Adrenal gland (tissue), 12 donors: ENCODE data around the gene SH3PXD2B. TPM values are rescaled to one million over a fixed set of nuclear protein-coding genes. Genes with fewer than 3 reads are reported as not detected.
A peak's percentile ranks its signal among the peaks of the same experiment; 100 is the strongest.
"Not testable (repeated sequence)": the region's sequence is repeated elsewhere in the genome, so short reads cannot be mapped to it uniquely, and the experiment has no call there.

Experiments used
- DNase-seq, 7 donors: peaks; one replicate each; pipeline ENCODE4 v3.0.0-alpha.2; 2019 to 2020
- H3K27ac ChIP-seq, 5 donors: fragments of 200-600 bp; sonication (generic) in 4 of 5; 1 replicate in 3 of 5; 2 replicates in 2 of 5; pipeline versions ENCODE4 v1.5.1 to v1.8.0; 2016 to 2020; ENCODE audit warnings: mild to moderate bottlenecking in 1 of 5
- H3K27me3 ChIP-seq: fragments of 200-600 bp; 2 replicates; pipeline ENCODE4 v1.8.0; 2021
- H3K36me3 ChIP-seq, 2 donors: fragments of 200-600 bp; replicated peaks in 1 of 2; 1 replicate in 1 of 2; 2 replicates in 1 of 2; pipeline versions ENCODE4 v1.5.1 to v1.8.0; 2018 to 2022
- H3K4me1 ChIP-seq, 2 donors: fragments of 200-600 bp; replicated peaks in 1 of 2; 1 replicate in 1 of 2; 2 replicates in 1 of 2; pipeline versions ENCODE4 v1.5.1 to v1.8.0; 2018 to 2021
- H3K4me3 ChIP-seq, 4 donors: fragments of 200-600 bp; sonication (generic) in 3 of 4; one replicate each; pipeline ENCODE4 v1.5.1; 2016 to 2018
- H3K9me3 ChIP-seq, 3 donors: fragments of 200-600 bp; sonication (generic) in 1 of 3; replicated peaks in 1 of 3; 1 replicate in 2 of 3; 2 replicates in 1 of 3; pipeline versions ENCODE4 v1.5.1 to v1.8.0; 2016 to 2021
- CTCF ChIP-seq, 6 experiments: fragments of 450-650 bp in 4 of 6; fragments of 200-600 bp in 2 of 6; sonication (generic) in 1 of 6; IDR thresholded peaks; 1 replicate in 5 of 6; 2 replicates in 1 of 6; pipeline versions ENCODE4 v1.5.1 to v1.8.0; 2016 to 2021; ENCODE audit warnings: antibody characterized with exemption in 6 of 6, mild to moderate bottlenecking in 2 of 6, moderate library complexity in 1 of 6
- POLR2A ChIP-seq, 2 donors: fragments of 450-650 bp; IDR thresholded peaks; one replicate each; pipeline ENCODE4 v1.6.1; 2017; ENCODE audit warnings: antibody characterized with exemption in 2 of 2, mild to moderate bottlenecking in 2 of 2, moderate library complexity in 1 of 2
- WGBS, 4 donors: extraction: QIAGEN DNeasy Blood & Tissue Kit in 2 of 4; methylation state at CpG; one replicate each; pipeline versions ENCODE4 v1.1.5 to v1.1.7; 2013 to 2017; 5-methylcytosine and 5-hydroxymethylcytosine counted together
- intact Hi-C, 2 donors: fragments of 100-400 bp; cut with DNase I; formaldehyde crosslinking; loops; one replicate each; pipeline versions ENCODE4 v1.14.1 to v1.15.0; 2022 to 2023
- polyA plus RNA-seq, 3 donors: library from polyadenylated mRNA; stranded (reverse); fragments of 200-250 nt in 2 of 3; fragments of 350-450 nt in 1 of 3; fragmentation: Illumina TruSeq in 1 of 3; extraction: RNeasy Lipid Tissue Mini Kit (QIAGEN cat#74804) in 1 of 3; gene quantifications; one replicate each; pipeline ENCODE4 v1.2.3, GENCODE V29; 2013 to 2014
- total RNA-seq, 9 donors: library from RNA; depleted of rRNA in 4 of 9; stranded (reverse); fragments of >200 nt in 4 of 9; fragments of 120-200 nt in 1 of 9; fragmentation: NEBNext Ultra II Directional in 1 of 9; extraction: Animal tissue kit (Norgen Biotek cat#: 25700) in 1 of 9; gene quantifications; one replicate each; pipeline versions ENCODE4 v1.1.0 to v1.2.4, GENCODE V29; 2013 to 2023
- donor health status: healthy with polysubstance abuse.
- donor health status: Bipolar disorder and iron deficiency.
- donor health status: DM: yes; HTN: yes; CAD: no.
- donor health status: DM: no; HTN: no; CAD: no.
- donor health status: DM: no; HTN: no; CAD: no.
- donor health status: DM: yes; HTN: yes; CAD: no.

The SH3PXD2B gene
- total and polyA plus RNA-seq, 12 donors: 15.2 to 111 (median 51.5) TPM

DNA sequence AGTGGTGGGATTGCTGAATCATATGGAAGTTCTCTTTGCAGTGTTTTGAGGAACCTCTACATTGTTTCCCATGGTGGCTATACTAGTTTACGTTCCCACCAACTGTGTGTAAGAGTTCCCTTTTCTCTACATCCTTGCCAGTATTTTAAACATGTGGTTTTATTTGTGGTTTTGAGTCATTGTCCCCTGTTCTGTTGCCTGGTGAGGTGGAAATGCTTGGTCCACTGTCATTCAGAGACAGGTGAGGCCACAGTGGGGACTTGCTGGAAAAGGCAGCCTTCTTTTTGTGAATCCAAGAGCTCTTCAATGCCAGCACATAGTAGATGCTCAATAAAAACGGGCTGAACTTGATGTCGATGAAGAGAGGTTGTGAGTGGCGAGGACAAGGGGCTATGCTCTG lies 44.2 kb downstream of the SH3PXD2B start:
- TF ChIP-seq POLR2A (IDR thresholded peaks at IDR 0.05): no peak
- DNase-seq: peak in 1 of 7 donors; percentile 33
- H3K9me3 ChIP-seq: no peaks in the 10 kb centered on the region
- no peak overlapping the region for H3K4me3 ChIP-seq
- H3K27ac ChIP-seq: peak overlapping the region; percentile 67 to 95 (median 89)
- H3K27me3 ChIP-seq: no peaks in the 10 kb centered on the region
- peaks cover 42 to 81% of the 10 kb centered on the region in 2 donors for H3K4me1 ChIP-seq
- intact Hi-C loops: no loop called here
- H3K36me3 ChIP-seq: peaks cover 0 to 13% of the 10 kb centered on the region in 2 donors
- WGBS, 4 donors: 80 to 87% (median 83%) methylated on average over 4 of the region's 4 CpGs

- H3K9me3 ChIP-seq, H3K27me3 ChIP-seq, DNase-seq, H3K4me3 ChIP-seq, intact Hi-C loops: not testable (repeated sequence)
- peaks cover 0 to 18% of the 10 kb centered on the region in 2 donors for H3K36me3 ChIP-seq
- peak overlapping the region; percentile 3 to 91 (median 85) for H3K27ac ChIP-seq
- 93 to 99% (median 96%) methylated on average over 5 of the region's 5 CpGs for WGBS, 4 donors
- peaks cover 35 to 74% of the 10 kb centered on the region in 2 donors for H3K4me1 ChIP-seq
Observed at GRCh38 chr5:172409477-172409876, 44.8 kb downstream of the SH3PXD2B start.

- peaks cover 0 to 21% of the 10 kb centered on the region in 2 donors for H3K36me3 ChIP-seq
- no peak overlapping the region for H3K4me3 ChIP-seq
- TF ChIP-seq CTCF (IDR thresholded peaks at IDR 0.05) (no peak), POLR2A (IDR thresholded peaks at IDR 0.05) (peak in 1 of 2 donors; percentile 38)
- 44 to 53% (median 46%) methylated on average over 9 of the region's 9 CpGs for WGBS, 4 donors
- H3K27me3 ChIP-seq: no peaks in the 10 kb centered on the region
- peak overlapping the region; percentile 79 to 89 (median 87) for H3K27ac ChIP-seq
- DNase-seq: peak; percentile 83 to 94 (median 92)
- intact Hi-C loops: no loop called here
- no peaks in the 10 kb centered on the region for H3K9me3 ChIP-seq
- peaks cover 21 to 71% of the 10 kb centered on the region in 2 donors for H3K4me1 ChIP-seq
Observed at GRCh38 chr5:172407822-172408221, 46.5 kb downstream of the SH3PXD2B start.

GRCh38 chr5:172407241-172407691 lies 47.1 kb downstream of the SH3PXD2B start:
- Histone ChIP-seq H3K4me3 (no peak overlapping the region), H3K9me3 (no peaks in the 10 kb centered on the region), H3K27me3 (no peaks in the 10 kb centered on the region), H3K4me1 (peaks cover 18 to 70% of the 10 kb centered on the region in 2 donors), H3K36me3 (peaks cover 0 to 24% of the 10 kb centered on the region in 2 donors), H3K27ac (peak overlapping the region; percentile 79 to 89 (median 87))
- intact Hi-C loops: no loop called here
- TF ChIP-seq CTCF (IDR thresholded peaks at IDR 0.05): no peak
- no peak for TF ChIP-seq POLR2A (IDR thresholded peaks at IDR 0.05)
- DNase-seq: peak in 6 of 7 donors; percentile 54 to 68 (median 62)
- 8 to 50% (median 22%) methylated on average over 1 to 3 of the region's 3 CpGs for WGBS, 4 donors

- H3K27me3 ChIP-seq: no peaks in the 10 kb centered on the region
- no peaks in the 10 kb centered on the region for H3K9me3 ChIP-seq
- peak overlapping the region in 3 of 5 donors; percentile 42 to 89 (median 85) for H3K27ac ChIP-seq
- DNase-seq: peak in 1 of 7 donors; percentile 41
- peaks cover 0 to 24% of the 10 kb centered on the region in 2 donors for H3K36me3 ChIP-seq
- H3K4me3 ChIP-seq: no peak overlapping the region
- WGBS, 4 donors: 64 to 76% (median 70%) methylated on average over 9 of the region's 9 CpGs
- intact Hi-C loops: no loop called here
- TF ChIP-seq CTCF (IDR thresholded peaks at IDR 0.05): no peak
- H3K4me1 ChIP-seq: peaks cover 6 to 55% of the 10 kb centered on the region in 2 donors
Observed at GRCh38 chr5:172405226-172406107, 48.9 kb downstream of the SH3PXD2B start.
